ENCODE data around the gene LRRC14B. TPM values are rescaled to one million over a fixed set of nuclear protein-coding genes. Genes with fewer than 3 reads are reported as not detected.

Gene LRRC14B
- total and polyA plus RNA-seq, 8 donors: 0.05 to 0.37 TPM; not detected in 6

- 82 to 92% (median 86%) methylated on average over 20 to 22 of the region's 22 CpGs for WGBS, 5 donors
- H3K4me1 ChIP-seq: no peaks in the 10 kb centered on the region
- no peak overlapping the region for H3K4me3 ChIP-seq
- TF ChIP-seq, protein P1, sequence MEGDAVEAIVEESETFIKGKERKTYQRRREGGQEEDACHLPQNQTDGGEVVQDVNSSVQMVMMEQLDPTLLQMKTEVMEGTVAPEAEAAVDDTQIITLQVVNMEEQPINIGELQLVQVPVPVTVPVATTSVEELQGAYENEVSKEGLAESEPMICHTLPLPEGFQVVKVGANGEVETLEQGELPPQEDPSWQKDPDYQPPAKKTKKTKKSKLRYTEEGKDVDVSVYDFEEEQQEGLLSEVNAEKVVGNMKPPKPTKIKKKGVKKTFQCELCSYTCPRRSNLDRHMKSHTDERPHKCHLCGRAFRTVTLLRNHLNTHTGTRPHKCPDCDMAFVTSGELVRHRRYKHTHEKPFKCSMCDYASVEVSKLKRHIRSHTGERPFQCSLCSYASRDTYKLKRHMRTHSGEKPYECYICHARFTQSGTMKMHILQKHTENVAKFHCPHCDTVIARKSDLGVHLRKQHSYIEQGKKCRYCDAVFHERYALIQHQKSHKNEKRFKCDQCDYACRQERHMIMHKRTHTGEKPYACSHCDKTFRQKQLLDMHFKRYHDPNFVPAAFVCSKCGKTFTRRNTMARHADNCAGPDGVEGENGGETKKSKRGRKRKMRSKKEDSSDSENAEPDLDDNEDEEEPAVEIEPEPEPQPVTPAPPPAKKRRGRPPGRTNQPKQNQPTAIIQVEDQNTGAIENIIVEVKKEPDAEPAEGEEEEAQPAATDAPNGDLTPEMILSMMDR (IDR thresholded peaks at IDR 0.05): no peak
- TF ChIP-seq POLR2AphosphoS5 (IDR thresholded peaks at IDR 0.05): no peak
- TF ChIP-seq POLR2A (IDR thresholded peaks at IDR 0.05): no peak
- no peak for TF ChIP-seq EP300 (IDR thresholded peaks at IDR 0.05)
- intact Hi-C loops (cut with DNase I; ENCODE audit: low total_unique reads): no loop called here
- no peak for DNase-seq
- peaks cover 0 to 10% (median 0%) of the 10 kb centered on the region in 3 donors for H3K27me3 ChIP-seq
- no peaks in the 10 kb centered on the region for H3K36me3 ChIP-seq
- H3K9me3 ChIP-seq: no peaks in the 10 kb centered on the region
- no peak overlapping the region for H3K27ac ChIP-seq
These were observed 17.7 kb upstream of the LRRC14B start for GRCh38 chr5:173392-174290.

DNA sequence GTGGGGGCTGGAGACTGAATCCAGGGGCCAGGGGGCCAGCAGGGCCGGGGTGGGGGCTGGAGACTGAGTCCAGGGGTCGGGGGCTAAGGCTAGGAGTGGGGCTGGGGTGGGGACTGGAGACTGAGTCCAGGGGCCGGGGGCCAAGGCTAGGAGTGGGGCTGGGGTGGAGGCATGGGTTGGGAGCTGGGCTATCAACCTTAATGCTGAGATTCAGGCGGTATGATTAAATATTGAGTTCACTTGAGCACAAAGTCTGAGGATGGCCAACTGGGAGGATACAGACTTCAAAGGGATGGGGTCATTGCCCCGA is 17.0 kb upstream of the LRRC14B start:
- Histone ChIP-seq H3K4me3 (no peak overlapping the region), H3K36me3 (no peaks in the 10 kb centered on the region), H3K4me1 (no peaks in the 10 kb centered on the region), H3K27ac (no peak overlapping the region), H3K27me3 (peaks cover 0 to 10% (median 0%) of the 10 kb centered on the region in 3 donors), H3K9me3 (no peaks in the 10 kb centered on the region)
- 76 to 92% (median 84%) methylated on average over 5 of the region's 5 CpGs for WGBS, 5 donors
- intact Hi-C loops (cut with DNase I; ENCODE audit: low total_unique reads): no loop called here
- TF ChIP-seq POLR2A (IDR thresholded peaks at IDR 0.05) (no peak), POLR2AphosphoS5 (IDR thresholded peaks at IDR 0.05) (no peak), EP300 (IDR thresholded peaks at IDR 0.05) (no peak)
- TF ChIP-seq, protein P1 (IDR thresholded peaks at IDR 0.05): no peak
- no peak for DNase-seq

DNA sequence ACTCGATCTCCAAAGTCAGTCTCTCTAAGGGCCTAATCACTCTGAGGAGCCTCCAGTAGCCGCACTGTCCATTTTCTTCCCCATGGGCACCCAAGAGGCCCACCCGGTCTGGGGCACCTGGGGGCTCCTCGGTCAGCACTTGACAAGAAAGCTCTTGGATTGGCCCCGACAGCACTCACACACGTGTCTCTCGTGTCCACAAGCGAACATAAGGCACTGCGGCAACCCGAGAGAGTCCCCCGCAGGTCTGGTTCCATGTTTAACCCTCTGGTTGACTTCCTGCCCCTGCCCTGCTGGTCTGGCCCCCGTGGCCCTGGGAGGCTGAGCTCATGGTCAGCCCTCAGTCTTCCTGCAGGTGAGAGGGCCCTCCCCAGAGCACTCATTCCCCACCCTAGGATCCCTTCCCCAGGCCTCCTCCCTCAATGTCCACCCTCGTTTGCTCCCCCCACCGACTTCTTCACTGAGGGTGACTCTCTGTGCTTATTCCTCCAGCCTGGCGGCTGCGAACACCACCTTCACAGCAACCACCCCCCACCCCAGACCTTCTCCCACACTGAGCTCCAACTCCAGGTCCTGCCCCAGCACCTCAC is 16.3 kb upstream of the LRRC14B start:
- Histone ChIP-seq H3K4me3 (no peak overlapping the region), H3K4me1 (no peaks in the 10 kb centered on the region), H3K36me3 (no peaks in the 10 kb centered on the region), H3K9me3 (no peaks in the 10 kb centered on the region), H3K27ac (no peak overlapping the region), H3K27me3 (peaks cover 0 to 10% (median 0%) of the 10 kb centered on the region in 3 donors)
- 85 to 94% (median 91%) methylated on average over 16 of the region's 16 CpGs for WGBS, 5 donors
- intact Hi-C loops (cut with DNase I; ENCODE audit: low total_unique reads): no loop called here
- no peak for DNase-seq
- TF ChIP-seq POLR2A (IDR thresholded peaks at IDR 0.05): no peak
- no peak for TF ChIP-seq EP300 (IDR thresholded peaks at IDR 0.05)
- TF ChIP-seq, protein P1 (IDR thresholded peaks at IDR 0.05): no peak
- no peak for TF ChIP-seq POLR2AphosphoS5 (IDR thresholded peaks at IDR 0.05)

GRCh38 chr5:176296-176823 is 14.9 kb upstream of the LRRC14B start:
- Histone ChIP-seq H3K4me1 (no peaks in the 10 kb centered on the region), H3K9me3 (no peaks in the 10 kb centered on the region), H3K4me3 (no peak overlapping the region), H3K36me3 (no peaks in the 10 kb centered on the region), H3K27ac (no peak overlapping the region), H3K27me3 (peaks cover 0 to 13% (median 0%) of the 10 kb centered on the region in 3 donors)
- 77 to 88% (median 81%) methylated on average over 10 to 11 of the region's 11 CpGs for WGBS, 5 donors
- intact Hi-C loops (cut with DNase I; ENCODE audit: low total_unique reads): no loop called here
- TF ChIP-seq, protein P1 (IDR thresholded peaks at IDR 0.05): no peak
- TF ChIP-seq EP300 (IDR thresholded peaks at IDR 0.05) (no peak), POLR2AphosphoS5 (IDR thresholded peaks at IDR 0.05) (no peak), POLR2A (IDR thresholded peaks at IDR 0.05) (no peak)
- DNase-seq: no peak
